ENCODE data around the gene CLASP1.

- TF ChIP-seq POU5F1 (IDR thresholded peaks at IDR 0.05; ENCODE audit: low read depth, low read length) = no peak
- no peak for TF ChIP-seq POLR2A (IDR thresholded peaks at IDR 0.05; ENCODE audit: control extremely low read depth in 1 of 2, low read depth in 2 of 2, low read length in 2 of 2)
- no peak for TF ChIP-seq BRCA1 (IDR thresholded peaks at IDR 0.05; ENCODE audit: low read depth, low read length)
- no peak for TF ChIP-seq CTCF (IDR thresholded peaks at IDR 0.05; ENCODE audit: control extremely low read depth in 1 of 3, insufficient read depth in 1 of 3, low read depth in 1 of 3, low read length in 3 of 3)
- no peak for TF ChIP-seq NRF1 (IDR thresholded peaks at IDR 0.05; ENCODE audit: low read depth, low read length)
- no peak for TF ChIP-seq POLR2AphosphoS5 (IDR thresholded peaks at IDR 0.05; ENCODE audit: low read depth, low read length)
- no peak for TF ChIP-seq JUND (IDR thresholded peaks at IDR 0.05; ENCODE audit: low read length)
- no peak for TF ChIP-seq EZH2 (IDR thresholded peaks at IDR 0.05; ENCODE audit: low read depth, low read length, severe bottlenecking)
These were observed 49.2 kb downstream of the CLASP1 start for GRCh38 chr2:121599963-121600651.

All from H1 (cell line).